Keratinocyte (primary cell): ENCODE data around the gene SLC43A1. TPM values are rescaled to one million over a fixed set of nuclear protein-coding genes. Genes with fewer than 3 reads are reported as not detected.

Source experiments
- DNase-seq: peaks from one replicate; pipeline ENCODE4 v3.0.0-alpha.2; 2011; ENCODE audit warnings: low read depth, missing footprints, low spot score
- FAIRE-seq: peaks from 2 replicates; lab custom pipeline; 2011; peaks lifted over from hg19 to GRCh38; lab: Jason Lieb, UNC
- H2AFZ ChIP-seq: 2 replicates; pipeline ENCODE4 v1.6.0; 2012; ENCODE audit warnings: low read length, control low read depth, inconsistent platforms; ENCODE audit not compliant: control insufficient read depth
- H3K27ac ChIP-seq: 2 replicates; pipeline ENCODE4 v1.5.1; 2011; ENCODE audit warnings: low read length; ENCODE audit not compliant: control insufficient read depth, insufficient read depth
- H3K27me3 ChIP-seq: 3 replicates; pipeline ENCODE4 v1.6.0; 2011; ENCODE audit warnings: low read length; ENCODE audit not compliant: control insufficient read depth, insufficient read depth; ENCODE audit errors: extremely low read depth
- H3K36me3 ChIP-seq, 2 experiments: 2 replicates in 1 of 2; 3 replicates in 1 of 2; pipeline ENCODE4 v1.5.1; 2011; ENCODE audit warnings: low read length in 2 of 2, mild to moderate bottlenecking in 1 of 2; ENCODE audit not compliant: control insufficient read depth in 2 of 2, insufficient read depth in 2 of 2; ENCODE audit errors: extremely low read depth in 1 of 2
- H3K4me1 ChIP-seq: 3 replicates; pipeline ENCODE4 v1.5.1; 2011; ENCODE audit warnings: low read length; ENCODE audit not compliant: control insufficient read depth, insufficient read depth; ENCODE audit errors: extremely low read depth
- H3K4me2 ChIP-seq: 3 replicates; pipeline ENCODE4 v1.6.0; 2011; ENCODE audit warnings: low read depth, low read length; ENCODE audit not compliant: control insufficient read depth, insufficient read depth; ENCODE audit errors: extremely low read depth
- H3K4me3 ChIP-seq, 3 experiments: fragments of 200-600 bp in 1 of 3; sonication (generic) in 1 of 3; 2 replicates in 2 of 3; 3 replicates in 1 of 3; pipeline ENCODE4 v1.5.1; 2011 to 2016; ENCODE audit warnings: low read length in 3 of 3, mild to moderate bottlenecking in 3 of 3, control low read depth in 2 of 3, inconsistent platforms in 1 of 3, low read depth in 1 of 3, mixed read lengths in 1 of 3, mixed run types in 1 of 3, moderate library complexity in 1 of 3; ENCODE audit not compliant: control insufficient read depth in 2 of 3, insufficient read depth in 2 of 3; ENCODE audit errors: extremely low read depth in 1 of 3
- H3K79me2 ChIP-seq: 2 replicates; pipeline ENCODE4 v1.6.0; 2012; ENCODE audit warnings: low read length; ENCODE audit not compliant: control insufficient read depth, insufficient read depth
- H3K9ac ChIP-seq: 3 replicates; pipeline ENCODE4 v1.6.0; 2011; ENCODE audit warnings: low read length; ENCODE audit not compliant: control insufficient read depth, insufficient read depth; ENCODE audit errors: extremely low read depth
- H3K9me1 ChIP-seq: 3 replicates; pipeline ENCODE4 v1.6.0; 2011; ENCODE audit warnings: low read length; ENCODE audit not compliant: control insufficient read depth, insufficient read depth; ENCODE audit errors: extremely low read depth
- H3K9me3 ChIP-seq: 2 replicates; pipeline ENCODE4 v1.5.1; 2012; ENCODE audit warnings: low read depth, low read length; ENCODE audit not compliant: control insufficient read depth
- H4K20me1 ChIP-seq: 3 replicates; pipeline ENCODE4 v1.6.0; 2011; ENCODE audit warnings: low read length; ENCODE audit not compliant: control insufficient read depth, insufficient read depth; ENCODE audit errors: extremely low read depth
- CTCF ChIP-seq, 3 experiments: IDR thresholded peaks in 1 of 3; conservative IDR thresholded peaks in 1 of 3; optimal IDR thresholded peaks in 1 of 3; 2 replicates in 2 of 3; 3 replicates in 1 of 3; pipeline versions ENCODE3 to v1.5.1; 2011; ENCODE audit warnings: low read length in 3 of 3, mild to moderate bottlenecking in 3 of 3, moderate library complexity in 2 of 3, control low read depth in 1 of 3, inconsistent platforms in 1 of 3; ENCODE audit not compliant: insufficient read depth in 2 of 3; ENCODE audit errors: extremely low read depth in 1 of 3
- EZH2 ChIP-seq: IDR thresholded peaks from one replicate; pipeline ENCODE4 v1.6.1; 2012; ENCODE audit warnings: inconsistent platforms, mild to moderate bottlenecking, low read length, moderate library complexity
- dilution Hi-C: fragments of 300-500 bp; cut with MboI; formaldehyde crosslinking; loops from one replicate; pipeline ENCODE4 v1.7.0; 2020; ENCODE audit warnings: low sequenced_read_pairs; ENCODE audit not compliant: extremely low pct_ligation_motif_present
- polyA plus RNA-seq, 5 experiments: library from polyadenylated mRNA; depleted of rRNA in 3 of 5; stranded (reverse) in 3 of 5; stranded (forward) in 1 of 5; unstranded in 1 of 5; fragments of >200 nt; gene quantifications; 1 replicate in 1 of 5; 2 replicates in 3 of 5; 3 replicates in 1 of 5; pipeline versions ENCODE4 v1.2.1 to v1.2.3, GENCODE V29; 2011 to 2012; ENCODE audit warnings: missing spikeins in 2 of 5, low read depth in 1 of 5, low replicate concordance in 1 of 5

Gene SLC43A1
- polyA plus RNA-seq, 1 donor (not counting 4 experiments of a cell fraction or from before 2014, with no cell fraction given): 0.75 TPM

DNA sequence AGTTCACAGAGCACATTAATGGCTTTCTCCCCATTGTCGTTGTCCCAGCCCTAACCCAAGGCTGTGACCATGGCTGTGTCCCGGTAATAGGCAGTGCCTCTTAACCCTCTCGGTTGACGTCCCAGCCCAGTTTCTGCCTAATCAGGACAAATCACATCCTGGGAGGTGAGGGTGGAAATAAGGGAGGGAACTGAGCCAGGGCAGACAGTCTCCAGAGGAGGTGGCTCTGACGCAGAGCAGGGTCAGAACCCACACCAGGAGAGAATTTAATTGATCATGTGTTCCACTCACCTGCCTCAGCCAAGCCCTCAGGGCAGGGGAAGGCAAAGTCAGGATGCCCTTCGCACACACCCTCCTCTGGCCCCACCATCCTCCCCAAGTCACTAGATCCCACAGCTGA, 17.0 kb downstream of the SLC43A1 start:
- Histone ChIP-seq H3K4me2 (no peak overlapping the region), H3K27me3 (no peaks in the 10 kb centered on the region), H3K79me2 (no peaks in the 10 kb centered on the region), H3K9ac (no peak overlapping the region), H4K20me1 (no peaks in the 10 kb centered on the region), H3K4me1 (peaks cover 12% of the 10 kb centered on the region), H3K27ac (no peak overlapping the region), H3K9me1 (no peaks in the 10 kb centered on the region), H2AFZ (no peak overlapping the region), H3K4me3 (no peak overlapping the region), H3K36me3 (no peaks in the 10 kb centered on the region), H3K9me3 (no peaks in the 10 kb centered on the region)
- TF ChIP-seq EZH2 (no peak), CTCF (optimal IDR thresholded peaks at IDR 0.05 in 1 of 3, IDR thresholded peaks at IDR 0.05 in 1 of 3, conservative IDR thresholded peaks at IDR 0.05 in 1 of 3; ENCODE audit: extremely low read depth in 1 of 3, insufficient read depth in 2 of 3, low read length in 3 of 3) (no peak)
- dilution Hi-C loops: no loop called here
- DNase-seq: no peak
- FAIRE-seq: no peak

DNA sequence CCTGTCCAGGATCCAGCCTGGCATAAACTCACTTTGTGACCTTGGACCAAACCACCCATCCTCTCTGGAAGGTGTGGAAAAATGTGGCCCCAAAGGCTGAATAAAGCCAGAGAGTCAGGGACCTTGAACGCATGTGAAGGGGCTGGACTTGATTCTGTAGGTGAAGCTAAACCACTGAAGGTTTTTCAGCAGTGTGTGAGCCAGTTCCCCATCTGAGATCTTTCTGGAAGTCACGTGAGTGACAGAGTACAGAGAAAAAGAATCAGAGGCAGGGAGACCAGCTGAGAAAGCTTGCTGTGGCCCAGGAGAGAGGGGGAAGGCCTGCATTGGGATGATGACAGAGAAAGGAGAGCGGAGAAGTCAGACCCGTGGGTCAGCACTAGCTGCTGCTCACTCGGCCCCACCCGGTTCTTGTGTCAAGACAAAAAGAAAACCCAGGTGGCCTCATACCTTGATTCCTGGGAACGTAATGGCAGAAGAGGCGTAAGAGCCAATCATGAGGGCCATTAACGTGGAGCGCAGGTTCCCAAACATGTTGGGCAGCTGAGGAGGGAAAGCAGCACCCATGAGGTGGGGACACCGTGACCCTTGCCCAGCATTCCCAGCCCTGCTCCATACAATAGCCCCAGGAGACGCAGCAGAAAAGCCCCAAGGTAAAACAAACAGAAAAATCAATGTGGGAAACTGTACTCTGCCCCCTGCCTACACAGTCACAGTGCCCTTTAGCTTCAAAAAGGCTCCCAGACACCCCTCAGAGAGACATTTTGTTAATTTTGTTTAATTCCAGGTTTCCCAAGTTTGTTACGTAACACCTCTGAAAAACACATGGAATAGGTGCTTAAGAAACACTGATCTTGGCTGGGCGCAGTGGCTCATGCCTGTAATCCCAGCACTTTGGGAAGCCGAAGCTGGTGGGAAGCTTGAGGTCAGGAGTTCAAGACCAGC, 17.9 kb downstream of the SLC43A1 start:
- Histone ChIP-seq H3K4me1 (peaks cover 13% of the 10 kb centered on the region), H3K9ac (no peak overlapping the region), H3K27me3 (no peaks in the 10 kb centered on the region), H3K9me1 (no peaks in the 10 kb centered on the region), H3K36me3 (no peaks in the 10 kb centered on the region), H3K9me3 (no peaks in the 10 kb centered on the region), H3K4me3 (no peak overlapping the region), H3K27ac (no peak overlapping the region), H2AFZ (no peak overlapping the region), H3K79me2 (no peaks in the 10 kb centered on the region), H3K4me2 (no peak overlapping the region), H4K20me1 (no peaks in the 10 kb centered on the region)
- TF ChIP-seq EZH2 (no peak), CTCF (optimal IDR thresholded peaks at IDR 0.05 in 1 of 3, IDR thresholded peaks at IDR 0.05 in 1 of 3, conservative IDR thresholded peaks at IDR 0.05 in 1 of 3; ENCODE audit: extremely low read depth in 1 of 3, insufficient read depth in 2 of 3, low read length in 3 of 3) (no peak)
- no peak for FAIRE-seq
- no peak for DNase-seq
- dilution Hi-C loops: no loop called here
